CD4-positive, alpha-beta T cell treated with Interleukin-17A for 4 hours (primary cell): ENCODE data around the gene RNF150.
"Not testable (repeated sequence)": the region's sequence is repeated elsewhere in the genome, so short reads cannot be mapped to it uniquely, and the experiment has no call there.

Source experiments
- DNase-seq: peaks from one replicate; pipeline ENCODE4 v3.0.0-alpha.2; 2020; ENCODE audit warnings: mixed read lengths

The RNF150 gene

GRCh38 chr4:140810591-140811169, 322.6 kb downstream of the RNF150 start:
- not testable (repeated sequence) for DNase-seq
